Measurements from ENCODE around the gene NOSTRIN. TPM values are rescaled to one million over a fixed set of nuclear protein-coding genes. Genes with fewer than 3 reads are reported as not detected.

NOSTRIN gene
- total and polyA plus RNA-seq, 10 donors, result 3.5 to 20.3 (median 10.0) TPM

DNA sequence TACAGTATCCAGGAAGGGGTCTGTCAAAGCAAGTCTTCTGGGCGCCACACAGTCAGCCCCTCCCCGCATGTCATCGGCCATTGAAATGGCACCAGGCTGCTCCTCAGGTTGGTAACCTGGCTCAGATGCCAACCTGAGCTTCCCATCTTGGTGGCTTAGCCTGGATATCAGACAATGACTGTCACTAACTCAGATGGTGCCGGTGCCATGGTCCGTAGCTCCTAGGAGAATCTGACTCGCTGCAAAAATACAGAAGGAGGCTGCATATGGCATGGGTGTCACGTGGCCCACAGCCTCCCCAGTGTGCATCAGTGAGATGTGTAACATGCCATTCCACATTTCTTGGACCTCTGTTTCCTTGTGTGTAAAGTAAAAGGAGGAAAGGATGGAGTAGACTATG lies 3.2 kb downstream of the NOSTRIN start:
- H3K4me1 ChIP-seq, result peaks cover 0 to 17% (median 4%) of the 10 kb centered on the region in 6 donors
- no peak overlapping the region for H3K27ac ChIP-seq
- no peak for DNase-seq
- no peaks in the 10 kb centered on the region for H3K36me3 ChIP-seq
- intact Hi-C loops (cut with DNase I; ENCODE audit: low total_unique reads), result no loop called here
- H3K9me3 ChIP-seq, result no peaks in the 10 kb centered on the region
- peaks cover 0 to 8% (median 0%) of the 10 kb centered on the region in 7 donors for H3K27me3 ChIP-seq (replicated peaks in 1 of 7)
- 93 to 98% (median 94%) methylated on average over 7 of the region's 7 CpGs for WGBS, 5 donors
- no peak overlapping the region for H3K4me3 ChIP-seq
- TF ChIP-seq, protein P1, sequence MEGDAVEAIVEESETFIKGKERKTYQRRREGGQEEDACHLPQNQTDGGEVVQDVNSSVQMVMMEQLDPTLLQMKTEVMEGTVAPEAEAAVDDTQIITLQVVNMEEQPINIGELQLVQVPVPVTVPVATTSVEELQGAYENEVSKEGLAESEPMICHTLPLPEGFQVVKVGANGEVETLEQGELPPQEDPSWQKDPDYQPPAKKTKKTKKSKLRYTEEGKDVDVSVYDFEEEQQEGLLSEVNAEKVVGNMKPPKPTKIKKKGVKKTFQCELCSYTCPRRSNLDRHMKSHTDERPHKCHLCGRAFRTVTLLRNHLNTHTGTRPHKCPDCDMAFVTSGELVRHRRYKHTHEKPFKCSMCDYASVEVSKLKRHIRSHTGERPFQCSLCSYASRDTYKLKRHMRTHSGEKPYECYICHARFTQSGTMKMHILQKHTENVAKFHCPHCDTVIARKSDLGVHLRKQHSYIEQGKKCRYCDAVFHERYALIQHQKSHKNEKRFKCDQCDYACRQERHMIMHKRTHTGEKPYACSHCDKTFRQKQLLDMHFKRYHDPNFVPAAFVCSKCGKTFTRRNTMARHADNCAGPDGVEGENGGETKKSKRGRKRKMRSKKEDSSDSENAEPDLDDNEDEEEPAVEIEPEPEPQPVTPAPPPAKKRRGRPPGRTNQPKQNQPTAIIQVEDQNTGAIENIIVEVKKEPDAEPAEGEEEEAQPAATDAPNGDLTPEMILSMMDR (IDR thresholded peaks at IDR 0.05 in 8 of 11, conservative IDR thresholded peaks at IDR 0.05 in 3 of 11), result no peak
- TF ChIP-seq POLR2A (IDR thresholded peaks at IDR 0.05), result no peak
- no peak for TF ChIP-seq POLR2AphosphoS5 (IDR thresholded peaks at IDR 0.05)

DNA sequence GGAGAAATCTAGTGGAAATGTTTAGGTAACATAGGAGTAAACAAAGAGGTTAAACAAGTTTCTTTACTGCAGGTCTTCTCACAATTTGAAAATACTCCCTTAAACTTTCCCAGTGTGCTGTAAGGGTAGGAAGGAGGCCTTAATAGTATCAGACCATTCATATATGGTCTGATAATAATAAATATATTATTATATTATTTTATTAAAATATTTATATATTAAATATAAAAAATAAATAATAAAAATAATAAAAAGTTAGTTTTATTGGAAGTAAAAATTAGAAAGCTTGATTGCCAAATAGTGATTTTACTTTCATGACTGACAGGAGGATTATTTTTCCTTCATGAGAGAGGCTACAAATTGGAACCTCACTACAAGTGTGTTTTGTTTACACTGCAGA lies 7.1 kb downstream of the NOSTRIN start:
- peaks cover 0 to 5% (median 0%) of the 10 kb centered on the region in 6 donors for H3K4me1 ChIP-seq
- H3K27me3 ChIP-seq (replicated peaks in 1 of 7), result peaks cover 0 to 8% (median 0%) of the 10 kb centered on the region in 7 donors
- intact Hi-C loops (cut with DNase I; ENCODE audit: low total_unique reads), result no loop called here

DNA sequence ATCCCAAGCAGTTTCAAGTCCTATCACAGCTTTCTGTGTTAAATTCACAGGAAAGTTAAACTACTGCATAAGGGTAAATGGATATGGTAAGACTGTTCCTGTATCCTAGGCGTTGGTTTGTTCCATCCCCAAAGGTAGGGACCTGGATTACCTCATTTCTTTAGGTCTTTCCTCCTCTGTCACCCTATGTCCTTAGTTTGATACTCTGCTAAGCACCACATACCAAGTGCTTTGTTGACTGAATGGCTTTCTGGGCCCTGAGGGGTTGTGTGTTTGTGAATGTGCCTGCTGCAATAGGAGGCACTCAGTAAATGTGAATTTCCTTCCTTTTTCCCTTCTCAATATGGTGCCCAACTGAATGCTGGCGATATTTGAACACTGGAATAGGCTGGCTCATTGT lies 7.8 kb downstream of the NOSTRIN start:
- intact Hi-C loops (cut with DNase I; ENCODE audit: low total_unique reads), result no loop called here

More for the DNA sequence above, 7.1 kb downstream of the NOSTRIN start:
- H3K4me3 ChIP-seq, result no peak overlapping the region
- no peaks in the 10 kb centered on the region for H3K9me3 ChIP-seq
- H3K27ac ChIP-seq, result no peak overlapping the region
- DNase-seq, result no peak
- TF ChIP-seq, protein P1 (IDR thresholded peaks at IDR 0.05 in 8 of 11, conservative IDR thresholded peaks at IDR 0.05 in 3 of 11), result no peak
- no peak for TF ChIP-seq POLR2A (IDR thresholded peaks at IDR 0.05)
- no peak for TF ChIP-seq POLR2AphosphoS5 (IDR thresholded peaks at IDR 0.05)
- no peaks in the 10 kb centered on the region for H3K36me3 ChIP-seq

DNA sequence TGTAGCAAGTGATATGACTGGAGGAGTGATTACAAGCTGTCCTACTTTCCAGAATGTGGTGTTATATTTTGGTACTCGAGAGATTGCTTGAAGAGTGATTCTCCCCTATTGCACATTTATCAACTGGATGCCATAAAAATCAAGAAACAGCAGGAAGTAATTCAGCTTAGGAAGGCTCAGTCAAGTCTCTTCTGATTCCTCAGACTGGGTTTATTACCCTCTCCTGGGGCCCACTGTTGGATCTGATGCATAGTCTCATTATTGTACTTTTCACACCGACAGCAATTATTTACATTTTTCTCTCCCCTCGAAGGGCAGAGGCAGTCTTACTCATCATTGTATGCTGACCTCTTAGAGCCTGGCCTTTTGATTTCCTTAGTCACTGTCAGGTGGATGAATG lies 9.3 kb downstream of the NOSTRIN start:
- TF ChIP-seq, protein P1 (IDR thresholded peaks at IDR 0.05 in 8 of 11, conservative IDR thresholded peaks at IDR 0.05 in 3 of 11), result no peak
- no peak for TF ChIP-seq POLR2A (IDR thresholded peaks at IDR 0.05)
- TF ChIP-seq POLR2AphosphoS5 (IDR thresholded peaks at IDR 0.05), result no peak
- intact Hi-C loops (cut with DNase I; ENCODE audit: low total_unique reads), result no loop called here
- no peak for DNase-seq
- 76 to 87% (median 84%) methylated on average over 3 of the region's 3 CpGs for WGBS, 5 donors
- Histone ChIP-seq H3K27ac (no peak overlapping the region), H3K9me3 (no peaks in the 10 kb centered on the region), H3K4me1 (no peaks in the 10 kb centered on the region), H3K27me3 (replicated peaks in 1 of 7) (no peaks in the 10 kb centered on the region), H3K4me3 (no peak overlapping the region), H3K36me3 (no peaks in the 10 kb centered on the region)

More for the DNA sequence above, 7.8 kb downstream of the NOSTRIN start:
- no peak overlapping the region for H3K27ac ChIP-seq
- H3K4me1 ChIP-seq, result no peaks in the 10 kb centered on the region
- peaks cover 0 to 5% (median 0%) of the 10 kb centered on the region in 7 donors for H3K27me3 ChIP-seq (replicated peaks in 1 of 7)
- 90 to 95% (median 92%) methylated on average over 2 of the region's 2 CpGs for WGBS, 5 donors
- no peak for DNase-seq
- no peak for TF ChIP-seq POLR2AphosphoS5 (IDR thresholded peaks at IDR 0.05)
- no peak for TF ChIP-seq POLR2A (IDR thresholded peaks at IDR 0.05)
- TF ChIP-seq, protein P1 (IDR thresholded peaks at IDR 0.05 in 8 of 11, conservative IDR thresholded peaks at IDR 0.05 in 3 of 11), result no peak
- no peaks in the 10 kb centered on the region for H3K9me3 ChIP-seq
- no peaks in the 10 kb centered on the region for H3K36me3 ChIP-seq
- no peak overlapping the region for H3K4me3 ChIP-seq
